HEK293 (cell line): ENCODE results near the gene ACSS2.

Experiments used
- GLIS2 ChIP-seq: fragments of 450-650 bp; formaldehyde crosslinking; IDR thresholded peaks from 2 replicates; pipeline ENCODE4 v1.5.1; 2016; ENCODE audit warnings: missing biosample characterization, missing genetic modification characterization
- IKZF3 ChIP-seq: fragments of 450-650 bp; IDR thresholded peaks from 2 replicates; pipeline ENCODE4 v1.5.0; 2018; ENCODE audit warnings: missing biosample characterization, mild to moderate bottlenecking, missing genetic modification characterization, moderate library complexity
- KLF1 ChIP-seq: fragments of 450-650 bp; formaldehyde crosslinking; IDR thresholded peaks from 2 replicates; pipeline ENCODE4 v1.5.1; 2016; ENCODE audit warnings: missing biosample characterization, missing genetic modification characterization
- OVOL3 ChIP-seq: fragments of 450-650 bp; formaldehyde crosslinking; IDR thresholded peaks from 2 replicates; pipeline ENCODE4 v1.5.1; 2016; ENCODE audit warnings: missing biosample characterization, missing genetic modification characterization
- SETDB1 ChIP-seq: IDR thresholded peaks from one replicate; pipeline ENCODE4 v1.6.1; 2017; ENCODE audit warnings: mild to moderate bottlenecking, low read length, moderate library complexity, mixed read lengths; ENCODE audit not compliant: insufficient read length
- YY1 ChIP-seq: fragments of 450-650 bp; formaldehyde crosslinking; IDR thresholded peaks from 2 replicates; pipeline ENCODE4 v1.5.1; 2018; ENCODE audit warnings: missing biosample characterization, missing genetic modification characterization
- ZBTB7A ChIP-seq: fragments of 450-650 bp; formaldehyde crosslinking; IDR thresholded peaks from 2 replicates; pipeline ENCODE4 v1.5.1; 2016; ENCODE audit warnings: low read depth, missing biosample characterization, missing genetic modification characterization
- ZNF114 ChIP-seq: fragments of 450-650 bp; formaldehyde crosslinking; IDR thresholded peaks from 2 replicates; pipeline ENCODE4 v1.5.0; 2017; ENCODE audit warnings: missing biosample characterization, missing genetic modification characterization
- ZNF121 ChIP-seq: fragments of 450-650 bp; formaldehyde crosslinking; IDR thresholded peaks from 2 replicates; pipeline ENCODE4 v1.5.1; 2016; ENCODE audit warnings: missing biosample characterization, missing genetic modification characterization
- ZNF169 ChIP-seq: fragments of 450-650 bp; formaldehyde crosslinking; IDR thresholded peaks from 2 replicates; pipeline ENCODE4 v1.5.1; 2016; ENCODE audit warnings: missing biosample characterization, missing genetic modification characterization
- ZNF2 ChIP-seq: fragments of 450-650 bp; formaldehyde crosslinking; IDR thresholded peaks from 2 replicates; pipeline ENCODE4 v1.5.1; 2016; ENCODE audit warnings: missing biosample characterization, missing genetic modification characterization
- ZNF202 ChIP-seq: fragments of 450-650 bp; formaldehyde crosslinking; IDR thresholded peaks from 2 replicates; pipeline ENCODE4 v1.5.1; 2016; ENCODE audit warnings: missing biosample characterization, missing genetic modification characterization, borderline replicate concordance
- ZNF214 ChIP-seq: fragments of 450-650 bp; formaldehyde crosslinking; IDR thresholded peaks from 2 replicates; pipeline ENCODE4 v1.5.1; 2017; ENCODE audit warnings: missing biosample characterization, mild to moderate bottlenecking, missing genetic modification characterization, borderline replicate concordance
- ZNF223 ChIP-seq: fragments of 450-650 bp; formaldehyde crosslinking; IDR thresholded peaks from 2 replicates; pipeline ENCODE4 v1.5.1; 2016; ENCODE audit warnings: missing biosample characterization, missing genetic modification characterization
- ZNF266 ChIP-seq: fragments of 450-650 bp; formaldehyde crosslinking; IDR thresholded peaks from 2 replicates; pipeline ENCODE4 v1.5.1; 2016; ENCODE audit warnings: missing biosample characterization, missing genetic modification characterization, low read depth
- ZNF274 ChIP-seq, 2 experiments: fragments of 200-500 bp in 1 of 2; fragments of 450-650 bp in 1 of 2; sonication (Bioruptor generic) in 1 of 2; formaldehyde crosslinking in 1 of 2; IDR thresholded peaks; 2 replicates each; pipeline versions ENCODE4 v1.5.1 to v1.6.1; 2014 to 2016; ENCODE audit warnings: borderline replicate concordance in 1 of 2, inconsistent platforms in 1 of 2, low read length in 1 of 2, missing biosample characterization in 1 of 2, missing genetic modification characterization in 1 of 2
- ZNF324 ChIP-seq: fragments of 450-650 bp; formaldehyde crosslinking; IDR thresholded peaks from 2 replicates; pipeline ENCODE4 v1.5.1; 2016; ENCODE audit warnings: missing biosample characterization, missing genetic modification characterization
- ZNF433 ChIP-seq: fragments of 450-650 bp; formaldehyde crosslinking; IDR thresholded peaks from 2 replicates; pipeline ENCODE4 v1.5.1; 2016; ENCODE audit warnings: missing biosample characterization, missing genetic modification characterization, low read depth
- ZNF521 ChIP-seq: fragments of 450-650 bp; formaldehyde crosslinking; IDR thresholded peaks from 2 replicates; pipeline ENCODE4 v1.5.1; 2017; ENCODE audit warnings: missing biosample characterization, mild to moderate bottlenecking, missing genetic modification characterization
- ZNF747 ChIP-seq: fragments of 450-650 bp; formaldehyde crosslinking; IDR thresholded peaks from 2 replicates; pipeline ENCODE4 v1.5.1; 2016; ENCODE audit warnings: missing biosample characterization, missing genetic modification characterization
- ZNF843 ChIP-seq: fragments of 450-650 bp; formaldehyde crosslinking; IDR thresholded peaks from 2 replicates; pipeline ENCODE4 v1.5.1; 2016; ENCODE audit warnings: missing biosample characterization, missing genetic modification characterization
- TF ChIP-seq, protein P1 (sequence below): fragments of 450-650 bp; formaldehyde crosslinking; optimal IDR thresholded peaks from 2 replicates; pipeline ENCODE3; 2016; ENCODE audit warnings: missing biosample characterization, mild to moderate bottlenecking, missing genetic modification characterization
- TF ChIP-seq, protein P2 (sequence below): fragments of 450-650 bp; formaldehyde crosslinking; conservative IDR thresholded peaks from 2 replicates; pipeline ENCODE4 v1.5.1; 2016; ENCODE audit warnings: low read depth, missing biosample characterization, missing genetic modification characterization
- TF ChIP-seq, protein P3 (sequence below): fragments of 450-650 bp; formaldehyde crosslinking; IDR thresholded peaks from 2 replicates; pipeline ENCODE4 v1.5.0; 2017; ENCODE audit warnings: missing biosample characterization, missing genetic modification characterization, borderline replicate concordance
- TF ChIP-seq, protein P4 (sequence below): fragments of 450-650 bp; formaldehyde crosslinking; IDR thresholded peaks from 2 replicates; pipeline ENCODE4 v1.5.1; 2017; ENCODE audit warnings: missing biosample characterization, missing genetic modification characterization
- TF ChIP-seq, protein P5 (sequence below): fragments of 450-650 bp; formaldehyde crosslinking; IDR thresholded peaks from 2 replicates; pipeline ENCODE4 v1.5.1; 2017; ENCODE audit warnings: missing biosample characterization, missing genetic modification characterization

Gene ACSS2

DNA sequence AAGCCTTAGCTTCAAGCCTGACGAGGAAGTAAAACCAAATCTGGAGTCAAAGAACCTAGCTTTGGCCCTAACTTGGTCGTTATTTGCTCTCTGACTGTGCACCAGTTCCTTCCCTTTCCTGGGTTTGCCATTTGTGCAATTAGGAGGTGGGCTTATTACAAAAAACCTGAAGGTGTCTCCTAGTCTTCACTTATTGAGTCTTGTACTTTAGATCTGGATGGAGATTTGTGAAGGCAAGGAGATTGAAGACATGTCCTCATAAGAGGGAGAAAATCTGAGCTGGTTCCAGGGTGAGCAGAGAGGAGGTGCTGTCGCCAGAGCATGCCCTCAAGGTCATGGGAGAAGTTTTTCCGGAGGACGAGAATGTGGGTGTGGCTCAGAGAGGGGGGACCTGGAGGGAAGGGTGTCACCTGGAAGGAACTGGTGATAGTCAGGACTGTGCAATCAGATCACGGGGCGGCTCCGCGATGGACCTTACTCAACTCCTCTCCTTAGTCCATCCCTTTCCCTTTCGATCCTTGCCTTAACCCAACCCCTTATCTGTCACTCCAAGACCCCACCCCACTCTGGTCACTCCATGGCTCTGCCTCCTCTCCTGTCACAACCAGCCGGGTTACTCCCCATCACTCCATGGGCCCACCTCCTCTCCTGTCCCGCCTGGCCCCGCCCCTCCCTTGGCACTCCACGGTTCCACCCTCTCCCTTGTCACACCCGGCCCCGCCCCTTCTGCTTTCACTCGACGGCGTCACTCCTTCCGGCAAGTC lies 588 bp upstream of the ACSS2 start (continued):
- TF ChIP-seq ZNF433 (tag by site-specific recombination) = no peak
- TF ChIP-seq KLF1 (tag by site-specific recombination) = peak; percentile 91
- TF ChIP-seq GLIS2 (tag by site-specific recombination) = peak; percentile 41
- no peak for TF ChIP-seq ZNF223 (tag by site-specific recombination)
- no peak for TF ChIP-seq ZNF202
- no peak for TF ChIP-seq ZNF2
- TF ChIP-seq ZNF274 (IDR thresholded peaks at IDR 0.05; ENCODE audit: low read length) = no peak
- TF ChIP-seq ZNF274 (tag by site-specific recombination; IDR thresholded peaks at IDR 0.05; ENCODE audit: borderline replicate concordance) = no peak
- TF ChIP-seq, protein P1, sequence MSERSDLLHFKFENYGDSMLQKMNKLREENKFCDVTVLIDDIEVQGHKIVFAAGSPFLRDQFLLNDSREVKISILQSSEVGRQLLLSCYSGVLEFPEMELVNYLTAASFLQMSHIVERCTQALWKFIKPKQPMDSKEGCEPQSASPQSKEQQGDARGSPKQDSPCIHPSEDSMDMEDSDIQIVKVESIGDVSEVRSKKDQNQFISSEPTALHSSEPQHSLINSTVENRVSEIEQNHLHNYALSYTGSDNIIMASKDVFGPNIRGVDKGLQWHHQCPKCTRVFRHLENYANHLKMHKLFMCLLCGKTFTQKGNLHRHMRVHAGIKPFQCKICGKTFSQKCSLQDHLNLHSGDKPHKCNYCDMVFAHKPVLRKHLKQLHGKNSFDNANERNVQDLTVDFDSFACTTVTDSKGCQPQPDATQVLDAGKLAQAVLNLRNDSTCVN = no peak
- no peak for TF ChIP-seq ZNF747
- TF ChIP-seq ZBTB7A (tag by site-specific recombination) = 0 out of 2 replicates have a peak, but pooled peaks have one; percentile 11
- no peak for TF ChIP-seq ZNF214 (tag by site-specific recombination)
- no peak for TF ChIP-seq ZNF266 (tag by site-specific recombination)
- no peak for TF ChIP-seq YY1
- TF ChIP-seq SETDB1 = no peak
- TF ChIP-seq, protein P2, sequence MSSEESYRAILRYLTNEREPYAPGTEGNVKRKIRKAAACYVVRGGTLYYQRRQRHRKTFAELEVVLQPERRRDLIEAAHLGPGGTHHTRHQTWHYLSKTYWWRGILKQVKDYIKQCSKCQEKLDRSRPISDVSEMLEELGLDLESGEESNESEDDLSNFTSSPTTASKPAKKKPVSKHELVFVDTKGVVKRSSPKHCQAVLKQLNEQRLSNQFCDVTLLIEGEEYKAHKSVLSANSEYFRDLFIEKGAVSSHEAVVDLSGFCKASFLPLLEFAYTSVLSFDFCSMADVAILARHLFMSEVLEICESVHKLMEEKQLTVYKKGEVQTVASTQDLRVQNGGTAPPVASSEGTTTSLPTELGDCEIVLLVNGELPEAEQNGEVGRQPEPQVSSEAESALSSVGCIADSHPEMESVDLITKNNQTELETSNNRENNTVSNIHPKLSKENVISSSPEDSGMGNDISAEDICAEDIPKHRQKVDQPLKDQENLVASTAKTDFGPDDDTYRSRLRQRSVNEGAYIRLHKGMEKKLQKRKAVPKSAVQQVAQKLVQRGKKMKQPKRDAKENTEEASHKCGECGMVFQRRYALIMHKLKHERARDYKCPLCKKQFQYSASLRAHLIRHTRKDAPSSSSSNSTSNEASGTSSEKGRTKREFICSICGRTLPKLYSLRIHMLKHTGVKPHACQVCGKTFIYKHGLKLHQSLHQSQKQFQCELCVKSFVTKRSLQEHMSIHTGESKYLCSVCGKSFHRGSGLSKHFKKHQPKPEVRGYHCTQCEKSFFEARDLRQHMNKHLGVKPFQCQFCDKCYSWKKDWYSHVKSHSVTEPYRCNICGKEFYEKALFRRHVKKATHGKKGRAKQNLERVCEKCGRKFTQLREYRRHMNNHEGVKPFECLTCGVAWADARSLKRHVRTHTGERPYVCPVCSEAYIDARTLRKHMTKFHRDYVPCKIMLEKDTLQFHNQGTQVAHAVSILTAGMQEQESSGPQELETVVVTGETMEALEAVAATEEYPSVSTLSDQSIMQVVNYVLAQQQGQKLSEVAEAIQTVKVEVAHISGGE (tag by site-specific recombination) = no peak
- no peak for TF ChIP-seq ZNF114 (tag by site-specific recombination)
- no peak for TF ChIP-seq ZNF324 (tag by site-specific recombination)
- no peak for TF ChIP-seq OVOL3
- TF ChIP-seq, protein P3, sequence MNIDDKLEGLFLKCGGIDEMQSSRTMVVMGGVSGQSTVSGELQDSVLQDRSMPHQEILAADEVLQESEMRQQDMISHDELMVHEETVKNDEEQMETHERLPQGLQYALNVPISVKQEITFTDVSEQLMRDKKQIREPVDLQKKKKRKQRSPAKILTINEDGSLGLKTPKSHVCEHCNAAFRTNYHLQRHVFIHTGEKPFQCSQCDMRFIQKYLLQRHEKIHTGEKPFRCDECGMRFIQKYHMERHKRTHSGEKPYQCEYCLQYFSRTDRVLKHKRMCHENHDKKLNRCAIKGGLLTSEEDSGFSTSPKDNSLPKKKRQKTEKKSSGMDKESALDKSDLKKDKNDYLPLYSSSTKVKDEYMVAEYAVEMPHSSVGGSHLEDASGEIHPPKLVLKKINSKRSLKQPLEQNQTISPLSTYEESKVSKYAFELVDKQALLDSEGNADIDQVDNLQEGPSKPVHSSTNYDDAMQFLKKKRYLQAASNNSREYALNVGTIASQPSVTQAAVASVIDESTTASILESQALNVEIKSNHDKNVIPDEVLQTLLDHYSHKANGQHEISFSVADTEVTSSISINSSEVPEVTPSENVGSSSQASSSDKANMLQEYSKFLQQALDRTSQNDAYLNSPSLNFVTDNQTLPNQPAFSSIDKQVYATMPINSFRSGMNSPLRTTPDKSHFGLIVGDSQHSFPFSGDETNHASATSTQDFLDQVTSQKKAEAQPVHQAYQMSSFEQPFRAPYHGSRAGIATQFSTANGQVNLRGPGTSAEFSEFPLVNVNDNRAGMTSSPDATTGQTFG = no peak
- TF ChIP-seq ZNF121 (tag by site-specific recombination) = no peak
- TF ChIP-seq ZNF169 (tag by site-specific recombination) = no peak
- no peak for TF ChIP-seq ZNF843
- TF ChIP-seq, protein P4, sequence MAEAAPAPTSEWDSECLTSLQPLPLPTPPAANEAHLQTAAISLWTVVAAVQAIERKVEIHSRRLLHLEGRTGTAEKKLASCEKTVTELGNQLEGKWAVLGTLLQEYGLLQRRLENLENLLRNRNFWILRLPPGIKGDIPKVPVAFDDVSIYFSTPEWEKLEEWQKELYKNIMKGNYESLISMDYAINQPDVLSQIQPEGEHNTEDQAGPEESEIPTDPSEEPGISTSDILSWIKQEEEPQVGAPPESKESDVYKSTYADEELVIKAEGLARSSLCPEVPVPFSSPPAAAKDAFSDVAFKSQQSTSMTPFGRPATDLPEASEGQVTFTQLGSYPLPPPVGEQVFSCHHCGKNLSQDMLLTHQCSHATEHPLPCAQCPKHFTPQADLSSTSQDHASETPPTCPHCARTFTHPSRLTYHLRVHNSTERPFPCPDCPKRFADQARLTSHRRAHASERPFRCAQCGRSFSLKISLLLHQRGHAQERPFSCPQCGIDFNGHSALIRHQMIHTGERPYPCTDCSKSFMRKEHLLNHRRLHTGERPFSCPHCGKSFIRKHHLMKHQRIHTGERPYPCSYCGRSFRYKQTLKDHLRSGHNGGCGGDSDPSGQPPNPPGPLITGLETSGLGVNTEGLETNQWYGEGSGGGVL = peak; percentile 45
- TF ChIP-seq, protein P5, sequence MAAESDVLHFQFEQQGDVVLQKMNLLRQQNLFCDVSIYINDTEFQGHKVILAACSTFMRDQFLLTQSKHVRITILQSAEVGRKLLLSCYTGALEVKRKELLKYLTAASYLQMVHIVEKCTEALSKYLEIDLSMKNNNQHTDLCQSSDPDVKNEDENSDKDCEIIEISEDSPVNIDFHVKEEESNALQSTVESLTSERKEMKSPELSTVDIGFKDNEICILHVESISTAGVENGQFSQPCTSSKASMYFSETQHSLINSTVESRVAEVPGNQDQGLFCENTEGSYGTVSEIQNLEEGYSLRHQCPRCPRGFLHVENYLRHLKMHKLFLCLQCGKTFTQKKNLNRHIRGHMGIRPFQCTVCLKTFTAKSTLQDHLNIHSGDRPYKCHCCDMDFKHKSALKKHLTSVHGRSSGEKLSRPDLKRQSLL (tag by site-specific recombination) = no peak
- TF ChIP-seq ZNF521 (tag by site-specific recombination) = no peak
- no peak for TF ChIP-seq IKZF3 (tag by site-specific recombination)
